HG02870 (cell line): Measurements from ENCODE around the gene NIPSNAP2.
"Not testable (repeated sequence)": the region's sequence is repeated elsewhere in the genome, so short reads cannot be mapped to it uniquely, and the experiment has no call there.

ENCODE experiments used
- ATAC-seq: cut with Tn5 transposase; IDR thresholded peaks from one replicate; pipeline ENCODE4 v1.9.1; 2021; ENCODE audit warnings: mild to moderate bottlenecking, moderate library complexity; ENCODE audit not compliant: unreplicated experiment

The NIPSNAP2 gene

DNA sequence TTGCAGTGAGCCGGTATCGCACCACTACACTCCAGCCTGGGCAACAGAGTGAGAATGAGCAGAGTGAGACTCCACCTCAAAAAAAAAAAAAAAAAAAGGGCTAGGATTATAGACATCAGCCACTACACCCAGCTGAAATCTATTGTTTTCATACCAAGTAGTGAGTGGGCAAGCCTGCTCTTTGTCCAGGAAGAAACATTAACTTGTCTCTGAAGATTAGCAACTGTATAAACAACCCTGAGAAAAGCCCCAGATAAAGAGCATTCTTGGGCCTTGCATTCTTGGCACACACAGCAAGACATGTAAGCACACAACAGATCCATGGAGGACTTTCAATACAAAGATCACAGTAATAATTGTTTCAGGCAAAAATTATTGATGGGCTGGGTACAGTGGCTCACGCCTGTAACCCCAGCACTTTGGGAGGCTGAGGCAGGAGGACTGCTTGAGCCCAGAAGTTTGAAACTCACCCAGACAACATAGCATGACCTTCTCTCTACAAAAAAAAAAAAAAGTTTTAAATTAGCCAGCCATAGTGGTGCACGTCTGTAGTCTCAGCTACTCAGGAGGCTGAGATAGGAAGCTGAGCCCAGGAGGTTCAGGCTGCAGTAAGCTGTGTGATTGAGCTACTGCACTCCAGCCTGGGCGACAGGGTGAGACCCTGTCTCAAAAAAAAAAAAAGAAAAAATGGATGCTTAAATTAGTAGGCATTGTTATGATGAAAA, 82.5 kb downstream of the NIPSNAP2 start:
- ATAC-seq = no peak

DNA sequence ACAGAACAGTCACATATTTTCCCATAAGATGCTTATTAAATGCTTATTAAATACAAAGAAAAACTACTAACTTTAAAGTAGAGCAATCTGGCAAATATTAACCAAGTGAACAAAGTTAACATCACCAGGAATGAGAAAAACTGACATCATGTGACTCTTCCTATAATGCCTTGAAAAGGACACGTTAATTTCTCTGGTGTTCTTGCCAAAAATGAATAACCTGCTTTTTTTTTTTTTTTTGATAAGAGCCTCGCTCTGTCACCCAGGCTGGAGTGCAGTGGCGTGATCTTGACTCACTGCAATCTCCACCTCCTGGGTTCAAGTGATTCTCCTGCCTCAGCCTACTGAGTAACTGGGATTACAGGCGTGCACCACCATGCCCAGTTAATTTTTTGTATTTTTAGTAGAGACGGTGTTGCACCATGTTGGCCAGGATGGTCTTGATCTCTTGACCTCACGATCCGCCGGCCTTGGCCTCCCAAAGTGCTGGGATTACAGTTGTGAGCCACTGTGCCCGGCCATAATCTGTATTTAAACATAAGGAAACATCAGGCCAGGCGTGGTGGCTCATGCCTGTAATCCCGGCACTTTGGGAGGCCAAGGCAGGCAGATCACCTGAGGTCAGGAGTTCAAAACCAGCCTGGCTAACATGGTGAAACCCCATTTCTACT, 83.2 kb downstream of the NIPSNAP2 start:
- not testable (repeated sequence) for ATAC-seq

DNA sequence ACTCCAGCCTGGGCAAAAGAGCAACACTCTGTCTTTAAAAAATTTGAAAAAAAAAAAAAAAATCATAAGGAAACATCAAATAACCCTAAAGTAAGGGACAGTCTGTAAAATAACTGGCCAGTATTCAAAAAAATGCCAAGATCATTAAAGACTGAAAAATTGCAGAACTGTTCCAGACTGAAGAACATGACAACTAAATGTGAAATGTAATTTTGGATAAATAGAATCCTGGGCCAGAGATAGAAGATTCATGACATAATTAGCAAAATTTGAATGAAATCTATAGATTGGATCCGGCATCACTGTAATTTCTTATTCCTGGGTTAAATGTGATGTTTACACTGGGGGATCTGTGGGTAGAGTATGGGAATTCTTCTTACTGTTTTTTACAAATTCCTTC, 83.9 kb downstream of the NIPSNAP2 start:
- ATAC-seq = no peak

DNA sequence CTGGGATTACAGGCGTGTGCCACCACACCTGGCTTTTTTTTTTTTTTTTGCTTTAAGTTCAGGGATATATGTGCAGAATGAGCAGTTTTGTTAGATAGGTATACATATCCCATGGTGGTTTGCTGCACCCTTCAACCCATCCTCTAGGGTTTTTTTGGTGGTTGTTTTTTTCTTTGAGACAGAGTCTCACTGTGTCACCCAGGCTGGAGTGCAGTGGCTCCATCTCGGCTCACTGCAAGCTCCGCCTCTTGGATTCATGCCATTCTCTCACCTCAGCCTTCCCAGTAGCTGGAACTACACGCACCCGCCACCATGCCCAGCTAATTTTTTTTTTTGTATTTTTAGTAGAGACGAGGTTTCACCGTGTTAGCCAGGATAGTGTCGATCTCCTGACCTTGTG, 84.4 kb downstream of the NIPSNAP2 start:
- ATAC-seq = not testable (repeated sequence)
